Panc1 (cell line): Measurements from ENCODE around the gene NTN5.

Source experiments
- POLR2AphosphoS5 ChIP-seq: IDR thresholded peaks from 2 replicates; pipeline ENCODE4 v1.6.1; 2012; ENCODE audit warnings: mild to moderate bottlenecking, low read depth, low read length, moderate library complexity
- TF ChIP-seq, protein P1 (sequence below), 2 experiments: IDR thresholded peaks; 2 replicates each; pipeline ENCODE4 v1.6.1; 2011 to 2012; ENCODE audit warnings: low read depth in 2 of 2, control low read depth in 1 of 2, low read length in 1 of 2, mild to moderate bottlenecking in 1 of 2, moderate library complexity in 1 of 2; ENCODE audit not compliant: insufficient read depth in 1 of 2

DNA sequence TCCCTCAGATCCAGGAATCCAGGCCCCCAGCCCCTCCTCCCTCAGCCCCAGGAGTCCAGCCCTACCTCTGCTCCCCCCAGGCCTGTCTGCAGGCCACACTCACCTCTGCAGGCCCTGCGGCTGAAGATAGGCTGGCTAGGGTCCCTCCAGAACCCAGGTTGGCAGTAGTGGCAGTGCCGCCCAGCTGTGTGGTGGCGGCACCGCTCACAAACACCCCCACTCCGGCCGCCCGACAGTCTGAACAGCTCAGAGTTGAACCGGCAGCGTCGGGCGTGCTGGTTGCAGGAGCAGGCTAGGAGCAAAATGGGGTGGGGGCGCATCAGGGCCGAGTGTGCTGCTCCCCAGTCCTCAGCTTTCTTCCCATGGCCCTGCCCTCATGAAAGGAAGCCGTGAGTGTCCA lies 8.3 kb downstream of the NTN5 start:
- TF ChIP-seq POLR2AphosphoS5 = no peak
- TF ChIP-seq, protein P1, sequence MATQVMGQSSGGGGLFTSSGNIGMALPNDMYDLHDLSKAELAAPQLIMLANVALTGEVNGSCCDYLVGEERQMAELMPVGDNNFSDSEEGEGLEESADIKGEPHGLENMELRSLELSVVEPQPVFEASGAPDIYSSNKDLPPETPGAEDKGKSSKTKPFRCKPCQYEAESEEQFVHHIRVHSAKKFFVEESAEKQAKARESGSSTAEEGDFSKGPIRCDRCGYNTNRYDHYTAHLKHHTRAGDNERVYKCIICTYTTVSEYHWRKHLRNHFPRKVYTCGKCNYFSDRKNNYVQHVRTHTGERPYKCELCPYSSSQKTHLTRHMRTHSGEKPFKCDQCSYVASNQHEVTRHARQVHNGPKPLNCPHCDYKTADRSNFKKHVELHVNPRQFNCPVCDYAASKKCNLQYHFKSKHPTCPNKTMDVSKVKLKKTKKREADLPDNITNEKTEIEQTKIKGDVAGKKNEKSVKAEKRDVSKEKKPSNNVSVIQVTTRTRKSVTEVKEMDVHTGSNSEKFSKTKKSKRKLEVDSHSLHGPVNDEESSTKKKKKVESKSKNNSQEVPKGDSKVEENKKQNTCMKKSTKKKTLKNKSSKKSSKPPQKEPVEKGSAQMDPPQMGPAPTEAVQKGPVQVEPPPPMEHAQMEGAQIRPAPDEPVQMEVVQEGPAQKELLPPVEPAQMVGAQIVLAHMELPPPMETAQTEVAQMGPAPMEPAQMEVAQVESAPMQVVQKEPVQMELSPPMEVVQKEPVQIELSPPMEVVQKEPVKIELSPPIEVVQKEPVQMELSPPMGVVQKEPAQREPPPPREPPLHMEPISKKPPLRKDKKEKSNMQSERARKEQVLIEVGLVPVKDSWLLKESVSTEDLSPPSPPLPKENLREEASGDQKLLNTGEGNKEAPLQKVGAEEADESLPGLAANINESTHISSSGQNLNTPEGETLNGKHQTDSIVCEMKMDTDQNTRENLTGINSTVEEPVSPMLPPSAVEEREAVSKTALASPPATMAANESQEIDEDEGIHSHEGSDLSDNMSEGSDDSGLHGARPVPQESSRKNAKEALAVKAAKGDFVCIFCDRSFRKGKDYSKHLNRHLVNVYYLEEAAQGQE (IDR thresholded peaks at IDR 0.05; ENCODE audit: insufficient read depth in 1 of 2, low read depth in 2 of 2, low read length in 1 of 2) = no peak
